Peyer's patch (tissue), 4 donors: ENCODE measurements around the gene IQCK. TPM values are rescaled to one million over a fixed set of nuclear protein-coding genes. Genes with fewer than 3 reads are reported as not detected.

Experiments
- DNase-seq, 3 donors: peaks; one replicate each; pipeline ENCODE4 v3.0.0-alpha.2; 2017 to 2019
- H3K27ac ChIP-seq, 4 donors: fragments of 200-600 bp; sonication (generic); one replicate each; pipeline ENCODE4 v1.5.1; 2016 to 2019
- H3K27me3 ChIP-seq, 2 donors: fragments of 200-600 bp; sonication (generic); one replicate each; pipeline ENCODE4 v1.5.1; 2019
- H3K36me3 ChIP-seq, 3 donors: fragments of 200-600 bp; sonication (generic); one replicate each; pipeline ENCODE4 v1.5.1; 2016 to 2019
- H3K4me1 ChIP-seq, 4 donors: fragments of 200-600 bp; sonication (generic); one replicate each; pipeline ENCODE4 v1.5.1; 2016 to 2019
- H3K4me3 ChIP-seq, 4 donors: fragments of 200-600 bp; sonication (generic); 1 replicate in 3 of 4; 2 replicates in 1 of 4; pipeline ENCODE4 v1.5.1; 2016 to 2019; ENCODE audit warnings: mild to moderate bottlenecking in 1 of 4
- H3K9me3 ChIP-seq, 4 donors: fragments of 200-600 bp; sonication (generic); one replicate each; pipeline ENCODE4 v1.5.1; 2016 to 2019; ENCODE audit warnings: mild to moderate bottlenecking in 1 of 4
- CTCF ChIP-seq, 6 experiments: fragments of 450-650 bp in 4 of 6; fragments of 200-600 bp in 2 of 6; sonication (generic) in 1 of 6; IDR thresholded peaks; one replicate each; pipeline ENCODE4 v1.5.1; 2017 to 2019; ENCODE audit warnings: antibody characterized with exemption in 6 of 6, mild to moderate bottlenecking in 3 of 6, moderate library complexity in 1 of 6
- POLR2A ChIP-seq, 2 donors: fragments of 450-650 bp; IDR thresholded peaks; one replicate each; pipeline ENCODE4 v1.5.1; 2017; ENCODE audit warnings: antibody characterized with exemption in 2 of 2, mild to moderate bottlenecking in 2 of 2, moderate library complexity in 2 of 2
- total RNA-seq, 4 donors: library from RNA; depleted of rRNA; stranded (reverse); fragments of >200 nt; gene quantifications; one replicate each; pipeline ENCODE4 v1.1.0, GENCODE V29; 2016

The IQCK gene
- total RNA-seq, 4 donors from 2014 or later, result 8.2 to 42.9 (median 10.3) TPM

GRCh38 chr16:19857593-19858339, 139.7 kb downstream of the IQCK start:
- H3K9me3 ChIP-seq, result no peaks in the 10 kb centered on the region
- no peaks in the 10 kb centered on the region for H3K36me3 ChIP-seq
- H3K27me3 ChIP-seq, result no peaks in the 10 kb centered on the region
- DNase-seq, result no peak
- no peak overlapping the region for H3K27ac ChIP-seq
- H3K4me3 ChIP-seq, result no peak overlapping the region
- TF ChIP-seq POLR2A (IDR thresholded peaks at IDR 0.05) (no peak), CTCF (IDR thresholded peaks at IDR 0.05) (no peak)
- no peaks in the 10 kb centered on the region for H3K4me1 ChIP-seq

GRCh38 chr16:19858340-19859018, 140.4 kb downstream of the IQCK start:
- Histone ChIP-seq H3K4me1 (no peaks in the 10 kb centered on the region), H3K27me3 (no peaks in the 10 kb centered on the region), H3K36me3 (no peaks in the 10 kb centered on the region), H3K9me3 (no peaks in the 10 kb centered on the region), H3K27ac (no peak overlapping the region), H3K4me3 (no peak overlapping the region)
- no peak for DNase-seq
- no peak for TF ChIP-seq POLR2A (IDR thresholded peaks at IDR 0.05)
- no peak for TF ChIP-seq CTCF (IDR thresholded peaks at IDR 0.05)

- no peak for DNase-seq
- H3K9me3 ChIP-seq, result no peaks in the 10 kb centered on the region
- H3K4me1 ChIP-seq, result no peaks in the 10 kb centered on the region
- TF ChIP-seq POLR2A (IDR thresholded peaks at IDR 0.05) (no peak), CTCF (IDR thresholded peaks at IDR 0.05) (no peak)
- no peak overlapping the region for H3K27ac ChIP-seq
- H3K4me3 ChIP-seq, result no peak overlapping the region
- H3K27me3 ChIP-seq, result no peaks in the 10 kb centered on the region
- no peaks in the 10 kb centered on the region for H3K36me3 ChIP-seq
These were observed 141.1 kb downstream of the IQCK start for GRCh38 chr16:19859166-19859565.

GRCh38 chr16:19859603-19860002, 141.5 kb downstream of the IQCK start:
- no peak for DNase-seq
- Histone ChIP-seq H3K4me3 (no peak overlapping the region), H3K27ac (no peak overlapping the region), H3K9me3 (no peaks in the 10 kb centered on the region), H3K36me3 (no peaks in the 10 kb centered on the region), H3K4me1 (no peaks in the 10 kb centered on the region), H3K27me3 (no peaks in the 10 kb centered on the region)
- TF ChIP-seq POLR2A (IDR thresholded peaks at IDR 0.05), result no peak
- no peak for TF ChIP-seq CTCF (IDR thresholded peaks at IDR 0.05)

GRCh38 chr16:19860166-19861041, 142.3 kb downstream of the IQCK start:
- H3K27ac ChIP-seq, result no peak overlapping the region
- H3K4me3 ChIP-seq, result no peak overlapping the region
- no peaks in the 10 kb centered on the region for H3K36me3 ChIP-seq
- TF ChIP-seq POLR2A (IDR thresholded peaks at IDR 0.05) (no peak), CTCF (IDR thresholded peaks at IDR 0.05) (no peak)
- no peaks in the 10 kb centered on the region for H3K27me3 ChIP-seq
- no peaks in the 10 kb centered on the region for H3K9me3 ChIP-seq
- no peak for DNase-seq
- no peaks in the 10 kb centered on the region for H3K4me1 ChIP-seq
